Ovary (tissue), 9 donors: ENCODE results near the gene EXT2. TPM values are rescaled to one million over a fixed set of nuclear protein-coding genes. Genes with fewer than 3 reads are reported as not detected.

Source experiments
- DNase-seq, 5 donors: peaks; one replicate each; pipeline ENCODE4 v3.0.0-alpha.2; 2019 to 2020
- H3K27ac ChIP-seq, 2 donors: fragments of 200-600 bp; one replicate each; pipeline versions ENCODE4 v1.5.1 to v1.8.0; 2019 to 2022
- H3K27me3 ChIP-seq: fragments of 200-600 bp; one replicate; pipeline ENCODE4 v1.8.0; 2022
- H3K36me3 ChIP-seq: fragments of 200-600 bp; sonication (generic); one replicate; pipeline ENCODE4 v1.5.1; 2019
- H3K4me1 ChIP-seq: one replicate; pipeline ENCODE4 v1.8.1; 2013; ENCODE audit warnings: mild to moderate bottlenecking, moderate library complexity; ENCODE audit not compliant: insufficient read depth
- H3K4me3 ChIP-seq: fragments of 200-600 bp; sonication (generic); one replicate; pipeline ENCODE4 v1.5.1; 2017
- H3K9me3 ChIP-seq, 2 donors: fragments of 200-600 bp in 1 of 2; sonication (generic) in 1 of 2; one replicate each; pipeline versions ENCODE4 v1.5.1 to v1.8.1; 2013 to 2019; ENCODE audit warnings: mild to moderate bottlenecking in 1 of 2, moderate library complexity in 1 of 2
- CTCF ChIP-seq, 3 donors: fragments of 450-650 bp in 2 of 3; fragments of 200-600 bp in 1 of 3; IDR thresholded peaks; one replicate each; pipeline versions ENCODE4 v1.5.1 to v1.8.0; 2016 to 2022; ENCODE audit warnings: antibody characterized with exemption in 3 of 3, mild to moderate bottlenecking in 1 of 3
- EP300 ChIP-seq: sonication (generic); formaldehyde crosslinking; IDR thresholded peaks from one replicate; pipeline ENCODE4 v1.6.1; 2017; ENCODE audit warnings: antibody characterized with exemption
- POLR2A ChIP-seq: fragments of 450-650 bp; IDR thresholded peaks from one replicate; pipeline ENCODE4 v1.6.1; 2017; ENCODE audit warnings: antibody characterized with exemption, mild to moderate bottlenecking, moderate library complexity
- WGBS, 3 donors: extraction: QIAGEN DNeasy Blood & Tissue Kit in 1 of 3; methylation state at CpG; one replicate each; pipeline versions ENCODE4 v1.1.5 to v1.1.7; 2013 to 2017; 5-methylcytosine and 5-hydroxymethylcytosine counted together
- intact Hi-C, 4 donors: fragments of 100-400 bp; cut with DNase I; formaldehyde crosslinking; loops; one replicate each; pipeline versions ENCODE4 v1.11.0 to v1.15.1; 2022 to 2023
- polyA plus RNA-seq, 2 donors: library from polyadenylated mRNA; stranded (reverse); fragments of 200-250 nt in 1 of 2; fragments of 350-450 nt in 1 of 2; fragmentation: Illumina TruSeq in 1 of 2; extraction: RNeasy Lipid Tissue Mini Kit (QIAGEN cat#74804) in 1 of 2; gene quantifications; one replicate each; pipeline ENCODE4 v1.2.3, GENCODE V29; 2013 to 2014
- total RNA-seq, 7 donors: library from RNA; depleted of rRNA in 2 of 7; stranded (reverse); fragments of >200 nt in 2 of 7; fragmentation: NEBNext Ultra II Directional in 3 of 7; extraction: Animal tissue kit (Norgen Biotek cat#: 25700) in 3 of 7; gene quantifications; one replicate each; pipeline versions ENCODE4 v1.1.0 to v1.2.4, GENCODE V29; 2016 to 2023
- donor health status: DM: no; HTN: no; CAD: no; lungs with moderate emphysema.
- donor health status: DM: no; HTN: no; CAD: no.
- donor health status: Bipolar disorder and iron deficiency.
- donor health status: DM: yes; HTN: yes; CAD: no.
- donor health status: DM: no; HTN: no; CAD: no.
- donor health status: DM: yes; HTN: yes; CAD: no.

Gene EXT2
- total and polyA plus RNA-seq, 9 donors: 38.0 to 88.8 (median 47.1) TPM

GRCh38 chr11:44286911-44287310 lies 191.4 kb downstream of the EXT2 start:
- Histone ChIP-seq H3K9me3 (no peaks in the 10 kb centered on the region), H3K27me3 (no peaks in the 10 kb centered on the region), H3K4me1 (no peaks in the 10 kb centered on the region), H3K4me3 (no peak overlapping the region), H3K36me3 (no peaks in the 10 kb centered on the region), H3K27ac (no peak overlapping the region)
- intact Hi-C loops: loop anchor here (5.0 to 10.0 kb wide), 2 partner anchors 250 to 338 kb away; no protein-coding TSS in a partner anchor
- no peak for DNase-seq
- WGBS, 3 donors: 83 to 89% (median 87%) methylated on average over 11 of the region's 11 CpGs
- TF ChIP-seq CTCF (IDR thresholded peaks at IDR 0.05) (no peak), EP300 (no peak), POLR2A (no peak)

GRCh38 chr11:44288133-44288526 lies 192.7 kb downstream of the EXT2 start:
- Histone ChIP-seq H3K4me1 (no peaks in the 10 kb centered on the region), H3K27me3 (no peaks in the 10 kb centered on the region), H3K27ac (no peak overlapping the region), H3K36me3 (no peaks in the 10 kb centered on the region), H3K4me3 (no peak overlapping the region), H3K9me3 (no peaks in the 10 kb centered on the region)
- 93 to 95% (median 94%) methylated on average over 3 of the region's 3 CpGs for WGBS, 3 donors
- no peak for TF ChIP-seq POLR2A
- no peak for TF ChIP-seq CTCF (IDR thresholded peaks at IDR 0.05)
- TF ChIP-seq EP300: no peak
- intact Hi-C loops: loop anchor here (5.0 to 10.0 kb wide), 2 partner anchors 249 to 337 kb away; no protein-coding TSS in a partner anchor
- DNase-seq: no peak

GRCh38 chr11:44290208-44290607 lies 194.7 kb downstream of the EXT2 start:
- intact Hi-C loops: no loop called here
- H3K27ac ChIP-seq: no peak overlapping the region
- no peak for TF ChIP-seq CTCF (IDR thresholded peaks at IDR 0.05)
- no peak for TF ChIP-seq EP300
- no peak for TF ChIP-seq POLR2A
- H3K4me1 ChIP-seq: no peaks in the 10 kb centered on the region
- no peak overlapping the region for H3K4me3 ChIP-seq
- no peaks in the 10 kb centered on the region for H3K36me3 ChIP-seq
- no peak for DNase-seq
- 75 to 78% (median 77%) methylated on average over 4 of the region's 4 CpGs for WGBS, 3 donors
- H3K27me3 ChIP-seq: no peaks in the 10 kb centered on the region
- H3K9me3 ChIP-seq: no peaks in the 10 kb centered on the region

Other genes with a start within 250 kb of the EXT2 start
- 10 to 100 TPM; 25.4 to 53.5 (median 32.2) TPM for gene ALKBH3, start 214.8 kb upstream of the EXT2 start, total RNA-seq
- gene ALKBH3, start 214.8 kb upstream of the EXT2 start, polyA plus RNA-seq: 10 to 100 TPM; 30.4 to 36.6 TPM
- gene C11orf96, start 153.0 kb upstream of the EXT2 start, total RNA-seq: 1,000 to 10,000 TPM in 2 of 7 donors, 100 to 1,000 TPM in 5; 213 to 1,276 (median 506) TPM
- 100 to 1,000 TPM in 1 of 2 donors, 10 to 100 TPM in 1; 35.9 to 218 TPM for gene C11orf96, start 153.0 kb upstream of the EXT2 start, polyA plus RNA-seq
- not detected for gene ACCSL, start 47.7 kb upstream of the EXT2 start, total RNA-seq
- under 1 TPM; 0.05 to 0.67 TPM for gene ACCSL, start 47.7 kb upstream of the EXT2 start, polyA plus RNA-seq
- gene ACCS, start 29.4 kb upstream of the EXT2 start, total RNA-seq: 10 to 100 TPM; 11.2 to 32.4 (median 26.4) TPM
- gene ACCS, start 29.4 kb upstream of the EXT2 start, polyA plus RNA-seq: 10 to 100 TPM; 21.4 to 39.8 TPM
- gene ALX4, start 214.5 kb downstream of the EXT2 start, total RNA-seq: under 1 TPM in 3 of 7 donors, not detected in 4; 0.03 to 0.07 (median 0.05) TPM
- under 1 TPM; 0.01 to 0.18 TPM for gene ALX4, start 214.5 kb downstream of the EXT2 start, polyA plus RNA-seq